Tibial nerve (tissue), 4 donors: ENCODE results near the gene PRR13. TPM values are rescaled to one million over a fixed set of nuclear protein-coding genes. Genes with fewer than 3 reads are reported as not detected.
"Not testable (repeated sequence)": the region's sequence is repeated elsewhere in the genome, so short reads cannot be mapped to it uniquely, and the experiment has no call there.

Source experiments
- DNase-seq, 2 donors: peaks; one replicate each; pipeline ENCODE4 v3.0.0-alpha.2; 2019; ENCODE audit warnings: low spot score in 2 of 2
- H3K27ac ChIP-seq, 4 donors: fragments of 200-600 bp; sonication (generic) in 3 of 4; one replicate each; pipeline ENCODE4 v1.5.1; 2017 to 2019; ENCODE audit warnings: mild to moderate bottlenecking in 1 of 4
- H3K27me3 ChIP-seq, 2 donors: fragments of 200-600 bp; sonication (generic) in 1 of 2; one replicate each; pipeline versions ENCODE4 v1.5.1 to v1.6.0; 2017 to 2019
- H3K36me3 ChIP-seq, 3 donors: fragments of 200-600 bp; sonication (generic); one replicate each; pipeline ENCODE4 v1.5.1; 2018 to 2019
- H3K4me1 ChIP-seq, 4 donors: fragments of 200-600 bp; sonication (generic) in 3 of 4; one replicate each; pipeline ENCODE4 v1.5.1; 2017 to 2019
- H3K4me3 ChIP-seq, 4 donors: fragments of 200-600 bp; sonication (generic) in 3 of 4; one replicate each; pipeline ENCODE4 v1.5.1; 2017 to 2019; ENCODE audit warnings: mild to moderate bottlenecking in 1 of 4, moderate library complexity in 1 of 4
- H3K9me3 ChIP-seq, 4 donors: fragments of 200-600 bp; sonication (generic) in 3 of 4; one replicate each; pipeline ENCODE4 v1.5.1; 2017 to 2019
- EP300 ChIP-seq, 2 donors: sonication (generic); formaldehyde crosslinking; IDR thresholded peaks; one replicate each; pipeline ENCODE4 v1.6.1; 2017; ENCODE audit warnings: antibody characterized with exemption in 2 of 2, mild to moderate bottlenecking in 1 of 2
- POLR2A ChIP-seq, 2 donors: fragments of 450-650 bp; IDR thresholded peaks; one replicate each; pipeline ENCODE4 v1.6.1; 2017; ENCODE audit warnings: antibody characterized with exemption in 2 of 2, mild to moderate bottlenecking in 2 of 2, moderate library complexity in 2 of 2
- WGBS, 2 donors: methylation state at CpG; one replicate each; pipeline ENCODE4 v1.1.5; 2018; 5-methylcytosine and 5-hydroxymethylcytosine counted together
- total RNA-seq, 4 donors: library from RNA; depleted of rRNA; stranded (reverse); fragments of >200 nt; gene quantifications; one replicate each; pipeline ENCODE4 v1.1.0, GENCODE V29; 2016
- TF ChIP-seq, protein P1 (sequence below), 5 experiments: fragments of 200-600 bp in 3 of 5; fragments of 450-650 bp in 2 of 5; sonication (generic) in 3 of 5; IDR thresholded peaks; one replicate each; pipeline ENCODE4 v1.5.1; 2016 to 2019; ENCODE audit warnings: antibody characterized with exemption in 5 of 5, mild to moderate bottlenecking in 3 of 5, moderate library complexity in 2 of 5

The PRR13 gene
- total RNA-seq, 4 donors from 2014 or later = 54.6 to 125 (median 57.0) TPM

DNA sequence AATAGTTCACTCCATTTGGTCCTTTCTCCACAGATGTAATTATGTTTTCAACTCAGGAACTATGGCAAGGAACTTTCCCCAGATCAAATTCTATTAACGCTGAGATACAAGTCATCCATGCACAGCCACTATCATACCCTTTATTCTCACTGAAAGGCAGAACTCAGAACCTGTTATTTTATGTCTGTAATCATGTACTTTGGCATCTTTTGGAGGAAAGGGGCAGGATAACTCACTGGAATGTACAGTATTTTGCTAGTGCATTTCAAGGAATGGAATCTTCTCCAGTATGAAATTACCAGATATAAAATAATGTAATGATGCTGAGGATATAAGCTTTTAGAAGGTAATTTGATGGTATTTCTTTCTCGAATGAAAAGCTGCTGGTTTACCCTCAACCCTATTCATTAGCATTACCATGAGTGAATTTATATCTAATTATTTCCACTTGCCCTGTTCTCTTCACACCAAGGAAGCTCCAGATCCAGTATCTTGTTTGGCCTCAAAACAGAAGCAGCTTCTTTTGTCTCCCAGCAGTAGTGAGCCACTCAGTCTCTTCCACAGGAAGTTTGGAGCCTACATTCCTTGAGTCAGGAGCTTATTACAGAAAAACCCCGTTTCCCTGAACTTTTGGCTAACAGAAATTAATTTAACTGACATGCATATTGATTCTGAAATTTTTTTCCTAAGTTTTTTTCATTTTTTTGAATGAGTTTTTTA, 27.9 kb upstream of the PRR13 start:
- H3K9me3 ChIP-seq = no peaks in the 10 kb centered on the region
- H3K4me1 ChIP-seq = peaks cover 0 to 53% (median 20%) of the 10 kb centered on the region in 4 donors
- WGBS, 2 donors = 60 to 61% methylated on average over 3 of the region's 3 CpGs
- DNase-seq = no peak
- no peaks in the 10 kb centered on the region for H3K27me3 ChIP-seq
- H3K4me3 ChIP-seq = no peak overlapping the region
- peak overlapping the region in 2 of 4 donors; percentile 61 to 75 for H3K27ac ChIP-seq
- TF ChIP-seq, protein P1, sequence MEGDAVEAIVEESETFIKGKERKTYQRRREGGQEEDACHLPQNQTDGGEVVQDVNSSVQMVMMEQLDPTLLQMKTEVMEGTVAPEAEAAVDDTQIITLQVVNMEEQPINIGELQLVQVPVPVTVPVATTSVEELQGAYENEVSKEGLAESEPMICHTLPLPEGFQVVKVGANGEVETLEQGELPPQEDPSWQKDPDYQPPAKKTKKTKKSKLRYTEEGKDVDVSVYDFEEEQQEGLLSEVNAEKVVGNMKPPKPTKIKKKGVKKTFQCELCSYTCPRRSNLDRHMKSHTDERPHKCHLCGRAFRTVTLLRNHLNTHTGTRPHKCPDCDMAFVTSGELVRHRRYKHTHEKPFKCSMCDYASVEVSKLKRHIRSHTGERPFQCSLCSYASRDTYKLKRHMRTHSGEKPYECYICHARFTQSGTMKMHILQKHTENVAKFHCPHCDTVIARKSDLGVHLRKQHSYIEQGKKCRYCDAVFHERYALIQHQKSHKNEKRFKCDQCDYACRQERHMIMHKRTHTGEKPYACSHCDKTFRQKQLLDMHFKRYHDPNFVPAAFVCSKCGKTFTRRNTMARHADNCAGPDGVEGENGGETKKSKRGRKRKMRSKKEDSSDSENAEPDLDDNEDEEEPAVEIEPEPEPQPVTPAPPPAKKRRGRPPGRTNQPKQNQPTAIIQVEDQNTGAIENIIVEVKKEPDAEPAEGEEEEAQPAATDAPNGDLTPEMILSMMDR (IDR thresholded peaks at IDR 0.05) = no peak
- peaks cover 0 to 39% (median 20%) of the 10 kb centered on the region in 3 donors for H3K36me3 ChIP-seq

DNA sequence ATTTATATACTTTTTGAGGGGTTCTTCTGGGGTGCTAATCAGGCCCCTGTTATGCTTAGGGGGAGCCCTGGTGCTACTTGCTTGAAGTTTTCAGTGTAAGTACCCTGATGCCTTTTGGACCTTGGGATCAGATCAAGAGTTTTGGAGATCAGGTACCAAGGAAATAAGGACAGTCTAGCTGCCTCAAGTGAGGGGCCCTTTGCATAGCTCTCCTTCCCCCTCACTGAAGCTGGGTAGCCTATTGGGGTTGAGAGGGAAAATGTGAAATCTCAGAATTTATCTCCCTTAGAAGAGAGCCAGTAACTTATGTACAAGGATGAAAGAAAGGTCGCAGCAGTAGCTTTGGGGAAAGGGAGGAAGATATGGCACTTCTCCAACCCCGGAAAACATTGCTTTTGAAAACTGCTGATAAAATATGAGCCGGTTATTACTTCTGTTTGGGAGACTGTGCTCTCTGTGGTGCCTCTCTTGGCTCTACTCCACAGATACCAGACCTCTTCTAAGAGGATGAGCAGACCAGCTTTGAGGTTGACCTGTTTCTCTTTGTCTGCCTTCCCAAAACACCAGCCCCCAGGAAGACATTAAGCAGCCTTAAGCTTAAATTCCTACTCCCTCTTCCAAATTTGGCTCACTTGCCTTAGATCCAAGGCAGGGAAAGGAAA, 26.6 kb upstream of the PRR13 start:
- H3K27ac ChIP-seq = peak overlapping the region in 2 of 4 donors; percentile 50 to 79
- H3K4me1 ChIP-seq = peaks cover 0 to 55% (median 20%) of the 10 kb centered on the region in 4 donors
- H3K4me3 ChIP-seq = no peak overlapping the region
- no peaks in the 10 kb centered on the region for H3K27me3 ChIP-seq
- DNase-seq = no peak
- peaks cover 0 to 27% (median 17%) of the 10 kb centered on the region in 3 donors for H3K36me3 ChIP-seq
- TF ChIP-seq EP300 (IDR thresholded peaks at IDR 0.05) = no peak
- TF ChIP-seq, protein P1 (IDR thresholded peaks at IDR 0.05) = no peak
- no peak for TF ChIP-seq POLR2A (IDR thresholded peaks at IDR 0.05)
- WGBS, 2 donors = 26 to 36% methylated on average over 3 of the region's 3 CpGs
- no peaks in the 10 kb centered on the region for H3K9me3 ChIP-seq

DNA sequence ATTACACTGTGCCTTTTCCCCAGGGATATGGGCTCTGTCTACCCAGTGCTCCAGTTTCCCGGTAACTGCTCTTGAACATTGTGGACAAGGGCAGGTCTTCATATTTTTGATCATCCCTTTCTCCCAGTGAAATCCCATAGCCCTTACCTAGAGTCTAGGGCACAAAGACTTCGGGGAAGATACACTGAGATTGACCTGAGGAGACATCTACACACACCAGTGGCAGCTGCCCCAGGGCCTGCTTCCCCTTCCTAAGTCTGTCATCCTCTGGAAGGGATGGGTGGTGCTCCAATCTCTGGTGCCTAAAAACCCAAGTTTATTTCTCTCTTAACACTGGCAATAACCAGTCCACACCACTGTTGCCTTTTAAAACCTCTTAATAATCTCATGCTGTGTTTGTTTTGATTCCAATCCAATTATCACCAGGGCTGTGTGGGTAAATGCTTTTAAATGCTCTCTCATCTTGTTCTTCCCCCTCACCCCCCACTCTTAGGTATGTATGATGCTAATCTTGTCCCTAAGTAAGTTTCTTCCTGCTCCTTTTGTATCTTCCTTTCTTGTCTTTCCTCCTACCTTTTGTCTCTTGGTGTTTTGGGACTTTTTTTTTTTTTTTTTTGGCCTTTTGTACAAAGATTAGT, 25.7 kb upstream of the PRR13 start:
- Histone ChIP-seq H3K4me1 (peaks cover 0 to 56% (median 20%) of the 10 kb centered on the region in 4 donors), H3K36me3 (peaks cover 0 to 17% (median 9%) of the 10 kb centered on the region in 3 donors), H3K27ac (peak overlapping the region in 1 of 4 donors; percentile 79)
- H3K9me3 ChIP-seq, H3K4me3 ChIP-seq, H3K27me3 ChIP-seq, DNase-seq: not testable (repeated sequence)
- WGBS, 2 donors = 54 to 80% methylated on average over 2 of the region's 2 CpGs

DNA sequence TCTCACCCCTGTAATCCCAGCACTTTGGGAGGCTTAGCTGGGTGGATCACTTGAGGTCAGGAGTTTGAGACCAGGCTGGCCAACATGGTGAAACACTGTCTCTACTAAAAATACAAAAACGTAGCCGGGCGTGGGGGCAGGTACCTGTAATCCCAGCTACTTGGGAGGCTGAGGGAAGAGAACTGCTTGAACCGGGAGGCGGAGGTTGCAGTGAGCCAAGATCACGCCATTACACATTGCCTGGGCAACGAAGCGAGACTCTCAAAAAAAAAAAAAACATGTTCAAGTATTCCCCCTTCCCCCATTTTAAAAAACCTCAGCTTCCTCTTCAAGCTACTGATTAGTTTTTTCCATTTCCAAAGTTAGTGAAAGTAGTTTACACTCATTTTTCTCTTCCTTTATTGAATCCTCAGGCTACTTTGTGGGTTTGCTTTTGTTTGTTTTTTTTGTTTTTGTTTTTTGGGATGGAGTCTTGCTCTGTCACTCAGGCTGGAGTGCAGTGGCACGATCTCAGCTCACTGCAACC, 24.2 kb upstream of the PRR13 start:
- H3K27me3 ChIP-seq, H3K36me3 ChIP-seq, DNase-seq, H3K9me3 ChIP-seq, H3K4me3 ChIP-seq, H3K27ac ChIP-seq: not testable (repeated sequence)
- H3K4me1 ChIP-seq = peaks cover 0 to 54% (median 20%) of the 10 kb centered on the region in 4 donors
- WGBS, 2 donors = 68 to 75% methylated on average over 9 of the region's 9 CpGs

DNA sequence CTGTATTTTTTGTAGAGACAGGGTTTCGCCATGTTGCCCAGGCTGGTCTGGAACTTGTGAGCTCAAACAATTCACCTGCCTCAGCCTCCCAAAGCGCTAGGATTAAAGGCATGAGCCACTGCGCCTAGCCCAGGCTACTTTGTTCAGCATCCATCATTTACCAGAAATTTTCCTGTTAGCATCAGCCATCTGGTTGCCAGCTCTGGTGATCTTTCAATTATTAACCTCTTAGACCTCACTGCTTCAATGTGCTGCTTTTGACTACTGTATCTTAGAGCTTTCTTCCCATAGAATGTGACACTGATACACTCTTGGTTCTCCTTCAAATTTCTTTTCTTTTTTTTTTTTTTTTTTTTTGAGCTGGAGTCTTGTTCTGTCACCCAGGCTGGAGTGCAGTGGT, 23.3 kb upstream of the PRR13 start:
- H3K27me3 ChIP-seq = no peaks in the 10 kb centered on the region
- TF ChIP-seq EP300 (IDR thresholded peaks at IDR 0.05) (no peak), POLR2A (IDR thresholded peaks at IDR 0.05) (no peak)
- TF ChIP-seq, protein P1 (IDR thresholded peaks at IDR 0.05) = no peak
- WGBS, 2 donors = 90 to 97% methylated on average over 3 of the region's 3 CpGs
- no peak for DNase-seq
- H3K4me3 ChIP-seq = no peak overlapping the region
- H3K9me3 ChIP-seq = no peaks in the 10 kb centered on the region
- H3K4me1 ChIP-seq = peaks cover 0 to 45% (median 12%) of the 10 kb centered on the region in 4 donors
- no peak overlapping the region for H3K27ac ChIP-seq
- no peaks in the 10 kb centered on the region for H3K36me3 ChIP-seq

DNA sequence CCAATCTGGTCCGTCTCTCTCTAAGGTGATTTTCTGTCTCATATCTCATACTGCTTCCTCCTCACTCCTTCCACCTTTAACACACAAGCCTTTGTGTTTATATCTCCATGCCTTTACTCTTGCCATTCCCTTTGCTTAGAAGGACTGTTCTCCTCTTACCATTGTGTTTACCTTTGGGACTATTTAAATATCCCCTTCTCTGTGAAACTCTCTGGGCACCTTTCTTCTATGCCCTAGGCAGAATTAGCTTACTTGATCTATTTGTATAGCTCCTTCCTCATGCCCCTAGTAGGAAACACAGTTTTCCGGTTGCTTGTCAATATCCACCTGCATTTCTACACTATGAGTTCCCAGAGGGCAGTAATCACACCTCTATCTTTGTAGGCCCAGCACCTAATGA, 21.8 kb upstream of the PRR13 start:
- Histone ChIP-seq H3K9me3 (no peaks in the 10 kb centered on the region), H3K4me3 (no peak overlapping the region), H3K36me3 (no peaks in the 10 kb centered on the region), H3K27ac (no peak overlapping the region), H3K4me1 (peaks cover 0 to 30% (median 7%) of the 10 kb centered on the region in 4 donors), H3K27me3 (no peaks in the 10 kb centered on the region)
- DNase-seq = no peak
- no peak for TF ChIP-seq POLR2A (IDR thresholded peaks at IDR 0.05)
- TF ChIP-seq, protein P1 (IDR thresholded peaks at IDR 0.05) = no peak
- WGBS, 2 donors = 87 to 92% methylated on average over 2 of the region's 2 CpGs

DNA sequence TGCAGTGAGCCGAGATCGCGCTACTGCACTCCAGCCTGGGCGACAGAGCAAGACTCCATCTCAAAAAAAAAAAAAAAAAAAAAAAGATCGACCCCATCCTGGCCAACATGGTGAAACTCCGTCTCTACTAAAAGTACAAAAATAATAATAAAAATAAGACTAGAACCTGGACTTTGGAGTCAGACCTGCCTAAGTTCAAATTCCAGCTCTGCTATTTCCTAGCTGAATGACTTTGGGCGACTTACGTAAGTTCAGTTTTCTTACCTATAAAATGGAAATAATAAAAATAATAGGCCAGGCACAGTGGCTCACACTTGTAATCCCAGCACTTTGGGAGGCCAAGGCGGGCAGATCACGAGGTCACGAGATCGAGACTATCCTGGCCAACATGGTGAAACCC, 19.3 kb upstream of the PRR13 start:
- not testable (repeated sequence) for DNase-seq, H3K27me3 ChIP-seq, H3K27ac ChIP-seq, H3K4me3 ChIP-seq, H3K36me3 ChIP-seq, H3K9me3 ChIP-seq
- WGBS, 2 donors = 91 to 93% methylated on average over 12 of the region's 12 CpGs
- peaks cover 0 to 14% (median 4%) of the 10 kb centered on the region in 4 donors for H3K4me1 ChIP-seq
